GM23338 (cell line): ENCODE measurements around the gene PTPRO.

Source experiments
- POLR2AphosphoS5 ChIP-seq: IDR thresholded peaks from 2 replicates; pipeline ENCODE4 v1.6.1; 2016; ENCODE audit warnings: antibody characterized with exemption, low read depth
- TF ChIP-seq, protein P1 (sequence below), 2 experiments: fragments of 200-600 bp in 1 of 2; sonication (generic) in 1 of 2; conservative IDR thresholded peaks; 2 replicates each; pipeline versions ENCODE4 v1.5.1 to v1.6.1; 2016 to 2017; ENCODE audit warnings: antibody characterized with exemption in 2 of 2, low read depth in 2 of 2, mild to moderate bottlenecking in 2 of 2, moderate library complexity in 1 of 2

DNA sequence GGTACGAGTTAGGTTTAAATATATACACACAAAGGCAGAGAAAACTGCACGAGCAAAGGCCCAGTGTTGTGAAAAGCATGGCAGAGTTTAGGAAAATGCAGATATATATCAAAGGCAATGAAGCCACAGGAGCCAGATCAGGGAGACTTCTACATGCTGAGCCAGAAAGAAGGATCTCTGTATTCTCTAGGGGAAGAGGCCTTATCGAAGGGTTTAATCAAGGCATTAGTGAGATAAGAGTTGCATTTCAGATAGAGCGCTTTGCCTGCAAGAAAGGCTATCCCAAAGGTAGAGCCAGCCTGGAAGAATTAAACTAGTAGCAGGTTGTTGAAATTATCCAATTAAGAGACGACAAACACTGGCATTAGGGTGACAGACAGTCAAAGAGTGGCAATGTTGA is 7.6 kb downstream of the PTPRO start:
- no peak for TF ChIP-seq POLR2AphosphoS5
- TF ChIP-seq, protein P1, sequence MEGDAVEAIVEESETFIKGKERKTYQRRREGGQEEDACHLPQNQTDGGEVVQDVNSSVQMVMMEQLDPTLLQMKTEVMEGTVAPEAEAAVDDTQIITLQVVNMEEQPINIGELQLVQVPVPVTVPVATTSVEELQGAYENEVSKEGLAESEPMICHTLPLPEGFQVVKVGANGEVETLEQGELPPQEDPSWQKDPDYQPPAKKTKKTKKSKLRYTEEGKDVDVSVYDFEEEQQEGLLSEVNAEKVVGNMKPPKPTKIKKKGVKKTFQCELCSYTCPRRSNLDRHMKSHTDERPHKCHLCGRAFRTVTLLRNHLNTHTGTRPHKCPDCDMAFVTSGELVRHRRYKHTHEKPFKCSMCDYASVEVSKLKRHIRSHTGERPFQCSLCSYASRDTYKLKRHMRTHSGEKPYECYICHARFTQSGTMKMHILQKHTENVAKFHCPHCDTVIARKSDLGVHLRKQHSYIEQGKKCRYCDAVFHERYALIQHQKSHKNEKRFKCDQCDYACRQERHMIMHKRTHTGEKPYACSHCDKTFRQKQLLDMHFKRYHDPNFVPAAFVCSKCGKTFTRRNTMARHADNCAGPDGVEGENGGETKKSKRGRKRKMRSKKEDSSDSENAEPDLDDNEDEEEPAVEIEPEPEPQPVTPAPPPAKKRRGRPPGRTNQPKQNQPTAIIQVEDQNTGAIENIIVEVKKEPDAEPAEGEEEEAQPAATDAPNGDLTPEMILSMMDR (conservative IDR thresholded peaks at IDR 0.05; ENCODE audit: low read depth in 2 of 2), result no peak
